Keratinocyte (primary cell): ENCODE data around the gene SLC12A6. TPM values are rescaled to one million over a fixed set of nuclear protein-coding genes. Genes with fewer than 3 reads are reported as not detected.

ENCODE experiments used
- DNase-seq: peaks from one replicate; pipeline ENCODE4 v3.0.0-alpha.2; 2011; ENCODE audit warnings: low read depth, missing footprints, low spot score
- FAIRE-seq: peaks from 2 replicates; lab custom pipeline; 2011; peaks lifted over from hg19 to GRCh38; lab: Jason Lieb, UNC
- H2AFZ ChIP-seq: 2 replicates; pipeline ENCODE4 v1.6.0; 2012; ENCODE audit warnings: low read length, control low read depth, inconsistent platforms; ENCODE audit not compliant: control insufficient read depth
- H3K27ac ChIP-seq: 2 replicates; pipeline ENCODE4 v1.5.1; 2011; ENCODE audit warnings: low read length; ENCODE audit not compliant: control insufficient read depth, insufficient read depth
- H3K27me3 ChIP-seq: 3 replicates; pipeline ENCODE4 v1.6.0; 2011; ENCODE audit warnings: low read length; ENCODE audit not compliant: control insufficient read depth, insufficient read depth; ENCODE audit errors: extremely low read depth
- H3K36me3 ChIP-seq, 2 experiments: 2 replicates in 1 of 2; 3 replicates in 1 of 2; pipeline ENCODE4 v1.5.1; 2011; ENCODE audit warnings: low read length in 2 of 2, mild to moderate bottlenecking in 1 of 2; ENCODE audit not compliant: control insufficient read depth in 2 of 2, insufficient read depth in 2 of 2; ENCODE audit errors: extremely low read depth in 1 of 2
- H3K4me1 ChIP-seq: 3 replicates; pipeline ENCODE4 v1.5.1; 2011; ENCODE audit warnings: low read length; ENCODE audit not compliant: control insufficient read depth, insufficient read depth; ENCODE audit errors: extremely low read depth
- H3K4me2 ChIP-seq: 3 replicates; pipeline ENCODE4 v1.6.0; 2011; ENCODE audit warnings: low read depth, low read length; ENCODE audit not compliant: control insufficient read depth, insufficient read depth; ENCODE audit errors: extremely low read depth
- H3K4me3 ChIP-seq, 3 experiments: fragments of 200-600 bp in 1 of 3; sonication (generic) in 1 of 3; 2 replicates in 2 of 3; 3 replicates in 1 of 3; pipeline ENCODE4 v1.5.1; 2011 to 2016; ENCODE audit warnings: low read length in 3 of 3, mild to moderate bottlenecking in 3 of 3, control low read depth in 2 of 3, inconsistent platforms in 1 of 3, low read depth in 1 of 3, mixed read lengths in 1 of 3, mixed run types in 1 of 3, moderate library complexity in 1 of 3; ENCODE audit not compliant: control insufficient read depth in 2 of 3, insufficient read depth in 2 of 3; ENCODE audit errors: extremely low read depth in 1 of 3
- H3K79me2 ChIP-seq: 2 replicates; pipeline ENCODE4 v1.6.0; 2012; ENCODE audit warnings: low read length; ENCODE audit not compliant: control insufficient read depth, insufficient read depth
- H3K9ac ChIP-seq: 3 replicates; pipeline ENCODE4 v1.6.0; 2011; ENCODE audit warnings: low read length; ENCODE audit not compliant: control insufficient read depth, insufficient read depth; ENCODE audit errors: extremely low read depth
- H3K9me1 ChIP-seq: 3 replicates; pipeline ENCODE4 v1.6.0; 2011; ENCODE audit warnings: low read length; ENCODE audit not compliant: control insufficient read depth, insufficient read depth; ENCODE audit errors: extremely low read depth
- H3K9me3 ChIP-seq: 2 replicates; pipeline ENCODE4 v1.5.1; 2012; ENCODE audit warnings: low read depth, low read length; ENCODE audit not compliant: control insufficient read depth
- H4K20me1 ChIP-seq: 3 replicates; pipeline ENCODE4 v1.6.0; 2011; ENCODE audit warnings: low read length; ENCODE audit not compliant: control insufficient read depth, insufficient read depth; ENCODE audit errors: extremely low read depth
- EZH2 ChIP-seq: IDR thresholded peaks from one replicate; pipeline ENCODE4 v1.6.1; 2012; ENCODE audit warnings: inconsistent platforms, mild to moderate bottlenecking, low read length, moderate library complexity
- dilution Hi-C: fragments of 300-500 bp; cut with MboI; formaldehyde crosslinking; loops from one replicate; pipeline ENCODE4 v1.7.0; 2020; ENCODE audit warnings: low sequenced_read_pairs; ENCODE audit not compliant: extremely low pct_ligation_motif_present
- polyA plus RNA-seq, 5 experiments: library from polyadenylated mRNA; depleted of rRNA in 3 of 5; stranded (reverse) in 3 of 5; stranded (forward) in 1 of 5; unstranded in 1 of 5; fragments of >200 nt; gene quantifications; 1 replicate in 1 of 5; 2 replicates in 3 of 5; 3 replicates in 1 of 5; pipeline versions ENCODE4 v1.2.1 to v1.2.3, GENCODE V29; 2011 to 2012; ENCODE audit warnings: missing spikeins in 2 of 5, low read depth in 1 of 5, low replicate concordance in 1 of 5
- TF ChIP-seq, protein P1 (sequence below), 3 experiments: IDR thresholded peaks in 1 of 3; conservative IDR thresholded peaks in 1 of 3; optimal IDR thresholded peaks in 1 of 3; 2 replicates in 2 of 3; 3 replicates in 1 of 3; pipeline versions ENCODE3 to v1.5.1; 2011; ENCODE audit warnings: low read length in 3 of 3, mild to moderate bottlenecking in 3 of 3, moderate library complexity in 2 of 3, control low read depth in 1 of 3, inconsistent platforms in 1 of 3; ENCODE audit not compliant: insufficient read depth in 2 of 3; ENCODE audit errors: extremely low read depth in 1 of 3

Gene SLC12A6
- polyA plus RNA-seq, 1 donor (not counting 4 experiments of a cell fraction or from before 2014, with no cell fraction given): 24.3 TPM

DNA sequence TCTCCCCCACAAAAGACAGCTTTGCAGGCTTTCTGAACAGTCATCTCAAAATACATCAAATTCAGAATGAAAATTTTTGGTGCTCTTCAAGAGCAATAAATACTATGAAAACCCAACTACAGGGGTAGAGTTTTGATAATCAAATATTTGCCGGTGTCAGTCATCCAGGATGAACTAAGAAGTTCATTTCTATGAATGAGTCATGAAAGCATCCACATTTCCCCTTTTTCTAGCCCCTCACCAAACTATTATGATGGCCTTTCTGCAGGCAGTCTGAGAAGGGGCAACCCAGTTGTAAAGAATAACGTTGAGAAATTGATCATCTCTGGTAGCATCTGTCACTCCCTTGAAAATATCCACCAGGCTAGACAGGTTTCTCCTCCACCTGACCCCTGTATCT is 32.5 kb upstream of the SLC12A6 start:
- no peak overlapping the region for H3K4me2 ChIP-seq
- H2AFZ ChIP-seq: no peak overlapping the region
- H4K20me1 ChIP-seq: no peaks in the 10 kb centered on the region
- peaks cover 16% of the 10 kb centered on the region for H3K79me2 ChIP-seq
- H3K4me1 ChIP-seq: peaks cover 15% of the 10 kb centered on the region
- DNase-seq: no peak
- H3K9me1 ChIP-seq: no peaks in the 10 kb centered on the region
- no peaks in the 10 kb centered on the region for H3K27me3 ChIP-seq
- H3K36me3 ChIP-seq: peaks cover 0 to 5% of the 10 kb centered on the region in 2 experiments
- TF ChIP-seq, protein P1, sequence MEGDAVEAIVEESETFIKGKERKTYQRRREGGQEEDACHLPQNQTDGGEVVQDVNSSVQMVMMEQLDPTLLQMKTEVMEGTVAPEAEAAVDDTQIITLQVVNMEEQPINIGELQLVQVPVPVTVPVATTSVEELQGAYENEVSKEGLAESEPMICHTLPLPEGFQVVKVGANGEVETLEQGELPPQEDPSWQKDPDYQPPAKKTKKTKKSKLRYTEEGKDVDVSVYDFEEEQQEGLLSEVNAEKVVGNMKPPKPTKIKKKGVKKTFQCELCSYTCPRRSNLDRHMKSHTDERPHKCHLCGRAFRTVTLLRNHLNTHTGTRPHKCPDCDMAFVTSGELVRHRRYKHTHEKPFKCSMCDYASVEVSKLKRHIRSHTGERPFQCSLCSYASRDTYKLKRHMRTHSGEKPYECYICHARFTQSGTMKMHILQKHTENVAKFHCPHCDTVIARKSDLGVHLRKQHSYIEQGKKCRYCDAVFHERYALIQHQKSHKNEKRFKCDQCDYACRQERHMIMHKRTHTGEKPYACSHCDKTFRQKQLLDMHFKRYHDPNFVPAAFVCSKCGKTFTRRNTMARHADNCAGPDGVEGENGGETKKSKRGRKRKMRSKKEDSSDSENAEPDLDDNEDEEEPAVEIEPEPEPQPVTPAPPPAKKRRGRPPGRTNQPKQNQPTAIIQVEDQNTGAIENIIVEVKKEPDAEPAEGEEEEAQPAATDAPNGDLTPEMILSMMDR (optimal IDR thresholded peaks at IDR 0.05 in 1 of 3, IDR thresholded peaks at IDR 0.05 in 1 of 3, conservative IDR thresholded peaks at IDR 0.05 in 1 of 3; ENCODE audit: extremely low read depth in 1 of 3, insufficient read depth in 2 of 3, low read length in 3 of 3): no peak
- no peak for TF ChIP-seq EZH2
- H3K4me3 ChIP-seq: no peak overlapping the region
- dilution Hi-C loops: no loop called here
- FAIRE-seq: no peak
- H3K27ac ChIP-seq: no peak overlapping the region
- no peak overlapping the region for H3K9ac ChIP-seq
- no peaks in the 10 kb centered on the region for H3K9me3 ChIP-seq

- Histone ChIP-seq H3K36me3 (peaks cover 7 to 24% of the 10 kb centered on the region in 2 experiments), H3K9me3 (no peaks in the 10 kb centered on the region), H3K4me2 (peak within 1 kb of the TSS; percentile 87), H3K4me3 (peak within 1 kb of the TSS; percentile 73 to 90 (median 80)), H3K27ac (peak within 1 kb of the TSS; percentile 70), H3K79me2 (peaks cover 24% of the 10 kb centered on the region), H4K20me1 (no peaks in the 10 kb centered on the region), H3K9me1 (no peaks in the 10 kb centered on the region), H3K9ac (peak within 1 kb of the TSS; percentile 82), H2AFZ (peak within 1 kb of the TSS; percentile 95), H3K27me3 (no peaks in the 10 kb centered on the region), H3K4me1 (peaks cover 15% of the 10 kb centered on the region)
- peak; percentile 56 for FAIRE-seq
- peak; percentile 45 for DNase-seq
- TF ChIP-seq EZH2: no peak
- TF ChIP-seq, protein P1 (optimal IDR thresholded peaks at IDR 0.05 in 1 of 3, IDR thresholded peaks at IDR 0.05 in 1 of 3, conservative IDR thresholded peaks at IDR 0.05 in 1 of 3; ENCODE audit: extremely low read depth in 1 of 3, insufficient read depth in 2 of 3, low read length in 3 of 3): peak; percentile 78 to 98 (median 95)
- dilution Hi-C loops: no loop called here
Observed at GRCh38 chr15:34367101-34368081, 29.8 kb upstream of the SLC12A6 start, which contains the start of gene LPCAT4. LPCAT4 (minus strand) TSS chr15:34367196; CDS start chr15:34367100, 96 bp downstream.
